RWPE2 (cell line): ENCODE results near the gene TAMALIN.

Experiments used
- ATAC-seq: fragments of 200-7000 bp; cut with Tn5 transposase; 3 replicates; pipeline ENCODE4 v1.9.1; 2021; ENCODE audit warnings: low read depth
- DNase-seq: peaks from one replicate; pipeline ENCODE4 v3.0.0-alpha.2; 2020; ENCODE audit warnings: low spot score
- H3K27ac ChIP-seq: fragments of 450-650 bp; 2 replicates; pipeline ENCODE4 v1.5.1; 2017; ENCODE audit warnings: mild to moderate bottlenecking; ENCODE audit not compliant: poor library complexity, severe bottlenecking
- H3K27me3 ChIP-seq: fragments of 250-450 bp; sonication (Bioruptor Pico); 2 replicates; pipeline ENCODE4 v1.5.1; 2021; ENCODE audit warnings: mild to moderate bottlenecking, moderate library complexity; ENCODE audit not compliant: insufficient read depth, poor library complexity, severe bottlenecking
- H3K36me3 ChIP-seq: fragments of 250-450 bp; sonication (Bioruptor Pico); 2 replicates; pipeline ENCODE4 v1.5.1; 2020; ENCODE audit warnings: low read depth, mild to moderate bottlenecking, moderate library complexity
- H3K4me1 ChIP-seq: fragments of 250-450 bp; sonication (Bioruptor Pico); 2 replicates; pipeline ENCODE4 v1.5.1; 2021; ENCODE audit warnings: mild to moderate bottlenecking, moderate library complexity; ENCODE audit not compliant: insufficient read depth, poor library complexity, severe bottlenecking
- H3K4me3 ChIP-seq: fragments of 250-450 bp; sonication (Bioruptor Pico); 2 replicates; pipeline ENCODE4 v1.5.1; 2021; ENCODE audit warnings: mild to moderate bottlenecking, moderate library complexity; ENCODE audit not compliant: severe bottlenecking
- H3K9me3 ChIP-seq: fragments of 250-450 bp; sonication (Bioruptor Pico); 2 replicates; pipeline ENCODE4 v1.5.1; 2021; ENCODE audit warnings: mild to moderate bottlenecking, moderate library complexity; ENCODE audit not compliant: severe bottlenecking
- TF ChIP-seq, protein P1 (sequence below): fragments of 450-650 bp; IDR thresholded peaks from one replicate; pipeline ENCODE4 v1.5.1; 2017; ENCODE audit warnings: mild to moderate bottlenecking, moderate library complexity; ENCODE audit not compliant: poor library complexity, severe bottlenecking

The TAMALIN gene

DNA sequence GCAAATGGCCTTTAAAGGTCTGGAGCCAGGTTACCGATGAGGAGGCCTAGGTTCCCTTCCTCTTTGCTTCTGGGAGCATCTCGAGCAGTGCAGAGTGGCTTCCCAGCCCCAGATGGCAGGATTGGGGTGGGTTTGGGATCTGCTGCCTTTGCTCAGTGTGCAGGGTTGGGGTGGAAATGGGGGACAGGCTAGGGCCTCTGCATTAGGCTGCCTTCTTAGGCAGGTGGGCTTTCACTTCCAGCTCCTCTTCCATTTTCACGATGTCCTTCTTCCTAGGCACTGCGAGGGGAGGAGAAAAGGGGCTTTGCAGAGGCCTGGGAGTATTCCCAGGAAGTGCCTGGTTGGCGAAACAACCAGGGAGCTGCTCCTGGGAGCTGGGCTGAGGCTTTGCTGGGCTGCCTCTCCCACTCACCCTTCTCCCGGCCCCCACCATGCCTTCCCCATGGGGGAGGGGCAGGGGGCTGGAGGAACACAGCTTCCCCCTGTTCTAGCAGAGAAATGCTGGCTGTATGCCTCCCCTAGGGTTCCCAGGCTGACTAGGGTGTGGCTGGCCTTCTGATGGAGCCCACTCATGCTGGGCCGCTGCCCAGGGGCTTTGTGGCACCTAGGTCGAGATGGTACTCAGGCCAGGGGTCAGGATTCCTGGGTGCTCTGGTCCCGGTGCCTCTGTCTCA, 46.9 kb downstream of the TAMALIN start:
- no peak overlapping the region for H3K27ac ChIP-seq
- no peak for ATAC-seq
- no peaks in the 10 kb centered on the region for H3K36me3 ChIP-seq
- DNase-seq = no peak
- no peak overlapping the region for H3K4me3 ChIP-seq
- H3K9me3 ChIP-seq = no peaks in the 10 kb centered on the region
- H3K4me1 ChIP-seq = peaks cover 7% of the 10 kb centered on the region
- TF ChIP-seq, protein P1, sequence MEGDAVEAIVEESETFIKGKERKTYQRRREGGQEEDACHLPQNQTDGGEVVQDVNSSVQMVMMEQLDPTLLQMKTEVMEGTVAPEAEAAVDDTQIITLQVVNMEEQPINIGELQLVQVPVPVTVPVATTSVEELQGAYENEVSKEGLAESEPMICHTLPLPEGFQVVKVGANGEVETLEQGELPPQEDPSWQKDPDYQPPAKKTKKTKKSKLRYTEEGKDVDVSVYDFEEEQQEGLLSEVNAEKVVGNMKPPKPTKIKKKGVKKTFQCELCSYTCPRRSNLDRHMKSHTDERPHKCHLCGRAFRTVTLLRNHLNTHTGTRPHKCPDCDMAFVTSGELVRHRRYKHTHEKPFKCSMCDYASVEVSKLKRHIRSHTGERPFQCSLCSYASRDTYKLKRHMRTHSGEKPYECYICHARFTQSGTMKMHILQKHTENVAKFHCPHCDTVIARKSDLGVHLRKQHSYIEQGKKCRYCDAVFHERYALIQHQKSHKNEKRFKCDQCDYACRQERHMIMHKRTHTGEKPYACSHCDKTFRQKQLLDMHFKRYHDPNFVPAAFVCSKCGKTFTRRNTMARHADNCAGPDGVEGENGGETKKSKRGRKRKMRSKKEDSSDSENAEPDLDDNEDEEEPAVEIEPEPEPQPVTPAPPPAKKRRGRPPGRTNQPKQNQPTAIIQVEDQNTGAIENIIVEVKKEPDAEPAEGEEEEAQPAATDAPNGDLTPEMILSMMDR = no peak
- no peaks in the 10 kb centered on the region for H3K27me3 ChIP-seq

DNA sequence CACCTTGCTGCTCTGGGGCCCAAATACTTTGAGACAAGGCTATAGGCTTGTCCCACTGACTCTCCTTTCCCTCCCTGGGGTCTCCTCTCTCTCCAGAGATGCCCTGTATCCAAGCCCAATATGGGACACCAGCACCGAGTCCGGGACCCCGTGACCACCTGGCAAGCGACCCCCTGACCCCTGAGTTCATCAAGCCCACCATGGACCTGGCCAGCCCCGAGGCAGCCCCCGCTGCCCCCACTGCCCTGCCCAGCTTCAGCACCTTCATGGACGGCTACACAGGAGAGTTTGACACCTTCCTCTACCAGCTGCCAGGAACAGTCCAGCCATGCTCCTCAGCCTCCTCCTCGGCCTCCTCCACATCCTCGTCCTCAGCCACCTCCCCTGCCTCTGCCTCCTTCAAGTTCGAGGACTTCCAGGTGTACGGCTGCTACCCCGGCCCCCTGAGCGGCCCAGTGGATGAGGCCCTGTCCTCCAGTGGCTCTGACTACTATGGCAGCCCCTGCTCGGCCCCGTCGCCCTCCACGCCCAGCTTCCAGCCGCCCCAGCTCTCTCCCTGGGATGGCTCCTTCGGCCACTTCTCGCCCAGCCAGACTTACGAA, 47.6 kb downstream of the TAMALIN start:
- H3K36me3 ChIP-seq = peaks cover 4% of the 10 kb centered on the region; the same call in 1 of the 2 replicates
- no peak for ATAC-seq

DNA sequence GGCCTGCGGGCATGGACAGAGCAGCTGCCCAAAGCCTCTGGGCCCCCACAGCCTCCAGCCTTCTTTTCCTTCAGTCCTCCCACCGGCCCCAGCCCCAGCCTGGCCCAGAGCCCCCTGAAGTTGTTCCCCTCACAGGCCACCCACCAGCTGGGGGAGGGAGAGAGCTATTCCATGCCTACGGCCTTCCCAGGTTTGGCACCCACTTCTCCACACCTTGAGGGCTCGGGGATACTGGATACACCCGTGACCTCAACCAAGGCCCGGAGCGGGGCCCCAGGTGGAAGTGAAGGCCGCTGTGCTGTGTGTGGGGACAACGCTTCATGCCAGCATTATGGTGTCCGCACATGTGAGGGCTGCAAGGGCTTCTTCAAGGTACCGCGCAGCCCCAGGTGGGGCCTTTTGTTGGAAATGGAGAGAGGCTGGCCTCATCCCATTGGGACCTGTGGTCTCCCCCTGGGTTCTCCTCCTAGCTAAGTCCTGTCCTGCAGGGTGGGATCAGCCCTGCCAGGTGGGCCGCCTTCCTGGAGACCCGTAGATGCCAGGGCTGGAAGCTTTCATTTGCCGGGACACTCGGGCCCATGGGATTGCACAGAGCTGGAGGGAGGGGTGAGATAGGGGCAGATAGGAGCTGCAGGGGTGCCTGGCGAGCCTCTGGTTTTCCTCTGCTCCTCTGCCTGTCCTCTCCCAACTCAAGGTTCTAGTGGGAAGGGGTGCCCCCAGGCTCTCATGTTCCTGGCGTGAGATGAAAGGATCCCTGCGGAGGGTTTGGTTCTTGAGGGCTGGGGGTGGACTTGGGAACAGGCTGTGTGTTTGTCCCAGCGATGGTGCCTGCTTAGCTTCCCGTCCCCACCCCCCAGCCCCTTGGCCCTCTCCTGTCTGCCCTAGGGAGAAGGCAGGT, 48.3 kb downstream of the TAMALIN start:
- no peaks in the 10 kb centered on the region for H3K27me3 ChIP-seq
- H3K27ac ChIP-seq = no peak overlapping the region
- peaks cover 6% of the 10 kb centered on the region for H3K4me1 ChIP-seq
- no peaks in the 10 kb centered on the region for H3K9me3 ChIP-seq
- H3K36me3 ChIP-seq = peaks cover 4% of the 10 kb centered on the region; the same call in 1 of the 2 replicates
- no peak for ATAC-seq
- TF ChIP-seq, protein P1 = no peak
- no peak for DNase-seq
- H3K4me3 ChIP-seq = no peak overlapping the region

More for the DNA sequence above, 47.6 kb downstream of the TAMALIN start:
- H3K4me3 ChIP-seq = no peak overlapping the region
- no peaks in the 10 kb centered on the region for H3K9me3 ChIP-seq
- H3K4me1 ChIP-seq = peaks cover 7% of the 10 kb centered on the region
- H3K27ac ChIP-seq = no peak overlapping the region
- TF ChIP-seq, protein P1 = no peak
- no peak for DNase-seq
- H3K27me3 ChIP-seq = no peaks in the 10 kb centered on the region

DNA sequence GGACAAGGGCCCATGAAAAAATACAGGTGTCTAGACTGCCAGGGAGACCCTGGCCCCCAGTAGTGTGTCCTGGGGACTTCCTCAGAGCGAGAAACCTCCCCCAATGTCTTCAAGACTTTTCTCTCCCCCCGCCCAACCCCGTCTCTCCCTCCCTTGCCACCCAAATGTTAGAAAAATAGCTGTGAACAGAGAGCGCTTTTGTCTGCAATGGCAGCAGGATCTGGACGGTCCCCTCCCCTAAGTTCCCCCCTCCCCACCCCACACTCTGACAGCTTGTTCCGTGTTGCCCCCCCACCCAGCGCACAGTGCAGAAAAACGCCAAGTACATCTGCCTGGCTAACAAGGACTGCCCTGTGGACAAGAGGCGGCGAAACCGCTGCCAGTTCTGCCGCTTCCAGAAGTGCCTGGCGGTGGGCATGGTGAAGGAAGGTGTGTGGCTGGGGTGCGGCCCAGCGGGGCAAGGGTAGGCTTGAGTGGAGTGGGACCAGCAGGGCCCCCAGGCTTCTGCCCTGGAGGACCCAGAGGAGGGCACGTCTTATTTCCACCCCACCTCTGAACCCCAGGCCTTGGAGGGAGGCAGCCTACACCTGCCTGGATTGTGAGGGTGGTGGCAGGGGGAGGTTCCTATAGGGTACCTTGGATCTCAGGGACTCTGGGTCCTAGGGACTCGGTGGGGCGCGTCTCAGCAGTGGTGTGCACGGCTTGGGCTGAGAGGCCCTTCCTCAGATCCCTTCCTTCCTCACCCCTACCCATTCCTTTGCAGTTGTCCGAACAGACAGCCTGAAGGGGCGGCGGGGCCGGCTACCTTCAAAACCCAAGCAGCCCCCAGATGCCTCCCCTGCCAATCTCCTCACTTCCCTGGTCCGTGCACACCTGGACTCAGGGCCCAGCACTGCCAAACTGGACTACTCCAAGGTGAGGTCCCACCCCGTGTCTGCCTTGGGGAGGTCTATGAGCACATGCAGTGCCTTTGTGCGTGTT, 49.3 kb downstream of the TAMALIN start:
- Histone ChIP-seq H3K27ac (no peak overlapping the region), H3K9me3 (no peaks in the 10 kb centered on the region), H3K27me3 (no peaks in the 10 kb centered on the region), H3K36me3 (peaks cover 4% of the 10 kb centered on the region; the same call in 1 of the 2 replicates), H3K4me1 (no peaks in the 10 kb centered on the region), H3K4me3 (no peak overlapping the region)
- TF ChIP-seq, protein P1 = no peak
- DNase-seq = no peak
- ATAC-seq = no peak
